A549 (cell line): Measurements from ENCODE around the gene MAML2.

Experiments
- EP300 ChIP-seq, 2 experiments: fragments of >200 bp; sonication (Bioruptor Twin); formaldehyde crosslinking; IDR thresholded peaks; 2 replicates in 1 of 2; 3 replicates in 1 of 2; pipeline ENCODE4 v1.6.1; 2016 to 2017
- HDAC2 ChIP-seq: fragments of 200-600 bp; sonication (generic); IDR thresholded peaks from 2 replicates; pipeline ENCODE4 v1.6.1; 2016
- JUNB ChIP-seq: fragments of >200 bp; sonication (Bioruptor Twin); formaldehyde crosslinking; IDR thresholded peaks from 2 replicates; pipeline ENCODE4 v1.6.1; 2016
- MAFK ChIP-seq: fragments of 450-650 bp; IDR thresholded peaks from 2 replicates; pipeline ENCODE4 v1.6.1; 2014; ENCODE audit not compliant: partially characterized antibody
- POLR2A ChIP-seq: IDR thresholded peaks from 2 replicates; pipeline ENCODE4 v1.6.1; 2012; ENCODE audit warnings: mild to moderate bottlenecking, low read length
- TF ChIP-seq, protein P1 (sequence below): fragments of >200 bp; sonication (Bioruptor Twin); formaldehyde crosslinking; IDR thresholded peaks from 3 replicates; pipeline ENCODE4 v1.5.1; 2016
- TF ChIP-seq, protein P2 (sequence below): IDR thresholded peaks from 2 replicates; pipeline ENCODE4 v1.6.1; 2012

DNA sequence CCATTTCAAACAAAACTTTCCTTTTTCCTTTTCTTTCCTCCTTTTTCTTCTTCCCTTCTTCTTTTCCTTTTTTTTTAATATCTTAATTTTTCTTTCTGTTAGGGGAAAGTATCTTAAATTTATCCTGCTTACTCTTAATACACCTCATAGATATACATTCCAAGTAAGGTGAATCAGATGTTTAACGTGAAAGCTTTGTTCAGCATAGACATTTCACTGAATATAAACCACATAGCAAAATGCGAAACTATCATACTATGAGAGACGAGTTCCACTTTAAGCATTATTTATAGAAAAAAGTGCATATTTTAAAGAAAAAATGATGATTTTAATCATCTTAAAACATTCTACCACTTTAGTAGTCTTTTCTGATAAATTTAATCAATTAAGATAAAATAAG lies 281.3 kb downstream of the MAML2 start:
- TF ChIP-seq, protein P1, sequence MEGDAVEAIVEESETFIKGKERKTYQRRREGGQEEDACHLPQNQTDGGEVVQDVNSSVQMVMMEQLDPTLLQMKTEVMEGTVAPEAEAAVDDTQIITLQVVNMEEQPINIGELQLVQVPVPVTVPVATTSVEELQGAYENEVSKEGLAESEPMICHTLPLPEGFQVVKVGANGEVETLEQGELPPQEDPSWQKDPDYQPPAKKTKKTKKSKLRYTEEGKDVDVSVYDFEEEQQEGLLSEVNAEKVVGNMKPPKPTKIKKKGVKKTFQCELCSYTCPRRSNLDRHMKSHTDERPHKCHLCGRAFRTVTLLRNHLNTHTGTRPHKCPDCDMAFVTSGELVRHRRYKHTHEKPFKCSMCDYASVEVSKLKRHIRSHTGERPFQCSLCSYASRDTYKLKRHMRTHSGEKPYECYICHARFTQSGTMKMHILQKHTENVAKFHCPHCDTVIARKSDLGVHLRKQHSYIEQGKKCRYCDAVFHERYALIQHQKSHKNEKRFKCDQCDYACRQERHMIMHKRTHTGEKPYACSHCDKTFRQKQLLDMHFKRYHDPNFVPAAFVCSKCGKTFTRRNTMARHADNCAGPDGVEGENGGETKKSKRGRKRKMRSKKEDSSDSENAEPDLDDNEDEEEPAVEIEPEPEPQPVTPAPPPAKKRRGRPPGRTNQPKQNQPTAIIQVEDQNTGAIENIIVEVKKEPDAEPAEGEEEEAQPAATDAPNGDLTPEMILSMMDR: no peak
- TF ChIP-seq MAFK (no peak), POLR2A (no peak), JUNB (no peak), HDAC2 (no peak), EP300 (IDR thresholded peaks at IDR 0.05) (no peak)
- TF ChIP-seq, protein P2, sequence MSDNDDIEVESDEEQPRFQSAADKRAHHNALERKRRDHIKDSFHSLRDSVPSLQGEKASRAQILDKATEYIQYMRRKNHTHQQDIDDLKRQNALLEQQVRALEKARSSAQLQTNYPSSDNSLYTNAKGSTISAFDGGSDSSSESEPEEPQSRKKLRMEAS: no peak
